ENCODE data around the gene NDC80.

The NDC80 gene

DNA sequence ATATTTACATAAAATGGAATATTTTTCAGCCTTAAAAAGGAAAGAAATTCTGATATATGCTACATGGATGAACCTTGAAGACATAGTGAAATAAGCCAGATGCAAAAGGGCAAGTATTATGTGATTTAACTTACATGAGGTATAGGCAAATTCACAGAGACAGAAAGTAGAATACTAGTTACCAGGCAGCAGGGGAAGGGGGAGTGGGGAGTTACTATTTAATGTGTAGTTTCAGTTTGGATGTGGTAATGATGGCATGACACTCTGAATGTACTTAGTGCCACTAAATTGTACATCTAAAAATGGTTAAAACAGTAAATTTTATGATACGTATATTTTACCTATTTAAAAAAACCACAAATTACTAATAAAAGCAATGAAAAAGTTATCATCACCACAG is 12.1 kb upstream of the NDC80 start:
- DNase-seq: no peak

DNA sequence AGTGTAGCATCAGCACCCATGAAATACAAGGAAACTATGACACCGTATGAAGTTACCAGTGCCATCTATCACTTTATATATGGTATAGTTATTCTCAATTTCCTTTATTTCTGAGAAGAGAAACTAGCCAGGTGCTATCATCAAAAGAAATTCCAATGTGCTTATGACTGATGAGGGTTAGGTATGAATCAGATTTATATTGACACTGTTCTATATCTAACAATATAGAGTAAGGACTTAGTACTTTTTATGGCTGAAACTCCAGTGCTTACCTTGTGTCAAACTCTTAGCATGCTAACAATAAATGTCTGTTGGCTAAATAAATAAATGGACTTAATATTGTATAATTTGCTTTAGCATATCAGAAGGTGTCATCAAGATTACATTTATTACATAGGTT is 7.0 kb upstream of the NDC80 start:
- DNase-seq: no peak

DNA sequence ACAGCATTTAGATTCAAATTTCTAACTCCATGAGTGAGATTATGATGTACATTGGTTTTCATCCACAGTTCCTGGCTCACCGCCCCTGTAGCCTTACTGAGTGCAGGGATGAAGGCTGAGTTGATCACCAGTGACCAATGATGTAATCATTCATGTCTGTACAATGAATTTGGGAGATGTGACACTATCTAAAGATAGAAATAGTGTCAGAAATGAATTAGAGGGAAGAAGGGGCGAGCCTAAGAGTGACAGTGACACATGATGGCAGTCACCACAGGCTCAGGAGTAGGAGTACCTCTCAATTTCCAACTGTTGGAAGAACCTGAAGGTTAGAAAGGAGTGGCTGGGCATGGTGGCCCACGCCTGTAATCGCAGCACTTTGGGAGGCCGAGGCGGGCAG is 3.2 kb upstream of the NDC80 start:
- no peak for DNase-seq

DNA sequence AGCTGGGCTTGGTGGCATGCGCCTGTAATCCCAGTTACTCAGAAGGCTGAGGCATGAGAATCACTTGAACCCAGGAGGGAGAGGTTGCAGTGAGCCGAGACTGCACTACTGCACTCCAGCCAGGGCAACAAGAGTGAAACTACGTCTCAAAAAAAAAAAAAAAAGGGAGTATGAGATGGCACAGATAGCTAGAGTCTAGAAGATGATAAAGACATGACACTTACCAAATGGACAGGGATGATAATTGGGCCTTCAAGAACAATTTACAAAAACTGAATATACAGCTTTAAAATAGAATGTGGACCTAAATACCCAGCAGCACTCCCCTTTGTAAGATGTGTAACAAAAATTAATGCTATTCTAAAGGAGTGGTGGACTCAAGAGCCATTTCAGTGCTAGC is 2.8 kb upstream of the NDC80 start:
- DNase-seq: no peak

DNA sequence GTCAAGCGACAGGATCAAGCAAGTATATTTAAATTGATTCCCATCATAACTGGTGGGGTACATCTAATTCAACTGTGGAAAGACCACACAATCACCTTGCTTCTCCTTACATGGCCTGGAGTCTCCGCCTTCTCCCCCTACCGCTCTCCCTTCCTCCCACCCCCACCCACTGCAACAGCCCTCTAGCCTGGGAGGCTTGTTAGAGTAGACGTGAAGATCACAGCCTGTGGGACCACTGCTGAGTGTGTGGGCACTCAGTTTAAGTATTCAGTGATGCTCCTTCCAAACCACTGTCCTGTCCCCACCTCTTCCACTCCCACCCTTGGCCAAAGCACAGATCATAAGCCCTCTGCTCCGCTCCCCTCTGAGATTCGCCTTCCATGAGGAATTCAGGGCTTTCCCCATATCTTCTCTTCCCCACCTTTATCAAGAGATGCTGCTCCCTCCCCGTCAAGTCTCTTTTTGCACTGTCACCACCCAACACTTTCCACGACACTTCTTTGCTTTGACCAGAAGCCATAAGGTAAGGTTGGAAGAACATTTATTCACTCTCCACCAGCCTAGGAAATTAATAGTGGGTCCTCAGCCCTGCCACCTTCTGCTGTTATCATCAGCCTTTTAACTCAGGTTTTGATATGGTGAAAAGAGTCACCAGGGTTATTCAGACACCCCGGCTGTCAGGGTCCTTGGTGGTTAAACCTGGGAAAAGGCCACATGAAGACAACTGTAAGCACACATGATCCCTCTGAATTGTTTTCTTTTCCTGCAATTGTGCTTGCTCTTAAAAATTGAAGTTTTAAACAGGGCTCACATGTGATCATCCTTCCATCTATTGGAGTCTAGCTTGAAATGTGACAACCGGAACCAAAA is 1.8 kb upstream of the NDC80 start:
- no peak for DNase-seq

DNA sequence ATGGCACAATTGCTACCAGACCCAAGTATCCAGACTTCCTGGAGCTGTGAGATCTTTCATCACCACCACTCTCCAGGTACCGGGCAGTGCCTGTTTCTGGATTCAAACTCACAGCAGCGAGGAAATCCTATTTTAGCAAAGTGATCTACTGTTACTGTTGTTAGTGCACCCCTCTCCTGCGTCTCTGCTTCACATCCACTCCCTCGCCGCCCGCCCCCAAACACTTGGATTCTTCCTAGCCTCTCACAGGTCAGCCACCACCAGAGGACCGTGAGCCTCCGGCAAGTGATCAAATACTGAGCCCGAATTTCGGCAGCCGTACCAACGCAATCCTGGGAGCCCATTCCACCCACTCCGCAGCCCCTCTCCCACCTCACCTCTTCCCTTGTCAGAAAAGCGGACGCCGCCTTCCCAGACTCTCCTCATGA is 571 bp upstream of the NDC80 start:
- peak; percentile 68 to 85 (median 79) for DNase-seq

DNA sequence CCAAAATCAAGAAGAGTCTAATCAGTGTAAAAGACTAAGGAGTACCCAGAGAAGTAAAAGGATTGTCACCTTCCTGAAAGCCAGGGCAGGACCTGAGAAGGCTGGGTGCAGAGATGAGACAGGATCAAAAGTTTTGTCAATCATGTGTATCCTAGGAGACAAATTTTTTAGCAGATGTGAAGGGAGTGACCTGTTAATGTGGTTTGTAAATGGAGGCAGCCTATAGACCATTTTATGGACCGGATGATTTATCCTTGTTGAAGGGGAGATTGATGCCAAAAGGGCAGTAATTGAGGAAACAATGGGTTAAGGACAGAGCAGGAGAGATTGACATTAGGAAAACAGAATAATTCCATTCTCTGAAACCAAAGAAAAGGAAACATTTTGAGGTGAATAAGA is 813 bp downstream of the NDC80 start:
- no peak for DNase-seq

DNA sequence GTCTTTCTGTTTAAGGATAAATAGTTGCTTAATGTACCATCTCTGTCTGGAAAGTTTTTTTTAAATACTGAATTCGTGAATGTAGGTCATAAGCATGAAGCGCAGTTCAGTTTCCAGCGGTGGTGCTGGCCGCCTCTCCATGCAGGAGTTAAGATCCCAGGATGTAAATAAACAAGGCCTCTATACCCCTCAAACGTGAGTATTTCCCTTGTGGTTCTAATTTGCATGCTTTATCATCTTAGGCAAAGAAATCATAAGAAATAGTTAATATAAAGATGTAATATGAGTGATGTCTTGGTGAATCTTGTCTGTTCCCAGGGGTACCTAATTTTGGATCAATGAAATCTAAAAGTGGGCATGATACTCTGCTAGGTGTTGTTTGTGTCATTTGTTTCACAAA is 1.5 kb downstream of the NDC80 start:
- no peak for DNase-seq

DNA sequence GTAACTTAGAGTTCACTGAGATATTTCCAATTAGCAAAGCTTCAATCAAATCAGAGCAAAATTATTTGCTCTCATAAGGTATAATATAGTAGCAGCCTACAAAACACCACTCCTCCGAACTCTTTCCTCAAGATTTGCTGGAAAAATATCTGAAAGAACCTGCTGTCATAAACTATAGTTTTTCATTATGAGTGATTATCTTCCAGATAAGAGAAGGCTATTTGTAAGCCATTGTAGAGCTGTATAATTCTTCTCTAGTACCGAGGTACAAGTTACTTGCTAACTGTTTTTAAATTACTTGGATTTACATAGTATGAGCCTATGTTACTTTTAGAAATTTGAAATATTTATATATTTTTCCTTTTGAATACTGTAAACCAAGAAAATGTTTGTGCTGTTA is 2.1 kb downstream of the NDC80 start:
- no peak for DNase-seq

DNA sequence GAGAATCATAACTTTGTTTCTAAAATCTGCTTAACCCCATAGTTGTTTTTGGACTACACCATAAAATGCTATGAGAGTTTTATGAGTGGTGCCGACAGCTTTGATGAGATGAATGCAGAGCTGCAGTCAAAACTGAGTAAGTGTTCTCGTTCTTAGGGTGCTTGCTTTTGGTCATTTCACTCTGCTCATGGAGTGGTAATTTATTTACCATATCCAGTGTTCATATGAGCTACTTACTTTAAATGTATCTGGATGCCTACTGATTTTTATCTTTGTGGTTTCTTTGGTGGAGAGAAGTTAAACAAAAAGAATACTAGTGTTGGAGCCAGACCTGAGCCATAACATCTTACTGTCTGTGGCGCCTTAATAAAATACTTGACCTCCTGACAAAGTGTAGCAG is 16.4 kb downstream of the NDC80 start:
- DNase-seq: no peak

DNA sequence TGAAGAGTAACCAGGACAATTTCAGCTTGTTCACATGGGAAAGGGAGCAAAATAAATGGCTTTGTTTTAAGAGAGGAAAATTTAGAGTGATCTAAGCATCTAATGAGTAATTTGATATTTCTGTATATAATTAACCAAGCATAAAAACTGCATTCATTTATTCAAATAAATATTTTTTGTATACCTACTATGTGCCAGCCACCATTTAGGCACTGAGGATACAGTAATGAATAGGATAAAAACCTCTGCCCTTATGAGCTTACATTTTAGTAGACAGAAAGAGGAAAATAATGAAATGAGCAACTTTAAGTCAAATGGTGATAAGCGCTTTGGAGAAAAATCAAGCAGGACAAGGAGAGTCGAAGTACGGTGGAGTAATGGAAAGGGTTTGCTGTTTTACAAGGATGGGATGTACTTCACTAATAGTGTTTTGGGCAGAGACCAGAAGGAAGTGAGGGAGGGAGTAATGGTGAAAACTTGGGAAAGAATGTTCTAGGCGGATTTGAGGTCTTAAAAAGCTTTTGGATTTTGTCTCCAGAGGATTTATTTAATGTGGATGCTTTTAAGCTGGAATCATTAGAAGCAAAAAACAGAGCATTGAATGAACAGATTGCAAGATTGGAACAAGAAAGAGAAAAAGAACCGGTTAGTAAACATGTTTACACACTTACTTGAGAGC is 17.4 kb downstream of the NDC80 start:
- DNase-seq: no peak

DNA sequence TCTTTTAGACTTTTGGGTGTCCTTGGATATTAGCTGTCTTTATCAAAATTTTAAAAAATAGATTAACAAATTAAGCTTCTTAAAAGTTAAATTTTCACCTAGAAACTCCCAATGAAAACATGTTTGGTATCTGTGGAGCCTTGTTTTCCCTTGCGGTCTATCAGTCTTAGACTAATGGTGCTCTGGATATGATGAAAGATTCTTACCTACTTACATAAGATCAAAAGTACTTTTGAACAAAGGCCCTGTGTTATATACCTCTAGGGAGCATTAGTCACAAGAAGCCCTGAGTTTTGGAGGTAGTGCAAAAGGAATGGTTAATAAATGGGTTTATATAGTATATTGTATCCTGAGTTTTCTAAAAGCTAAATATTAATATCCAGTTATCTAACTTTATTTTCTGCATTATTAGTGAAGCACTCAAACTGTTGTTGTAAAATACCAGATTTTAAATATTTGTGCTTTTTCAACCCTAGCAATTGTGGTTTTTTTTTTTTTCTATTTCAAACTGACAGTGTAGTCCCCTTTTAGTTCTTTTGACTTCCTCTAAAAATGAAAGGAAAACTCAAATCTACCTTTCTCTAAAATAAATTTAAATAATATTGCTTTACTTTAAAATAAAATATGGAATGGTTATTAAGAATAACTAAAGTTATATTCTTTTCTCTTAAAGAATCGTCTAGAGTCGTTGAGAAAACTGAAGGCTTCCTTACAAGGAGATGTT is 18.1 kb downstream of the NDC80 start:
- DNase-seq: no peak

DNA sequence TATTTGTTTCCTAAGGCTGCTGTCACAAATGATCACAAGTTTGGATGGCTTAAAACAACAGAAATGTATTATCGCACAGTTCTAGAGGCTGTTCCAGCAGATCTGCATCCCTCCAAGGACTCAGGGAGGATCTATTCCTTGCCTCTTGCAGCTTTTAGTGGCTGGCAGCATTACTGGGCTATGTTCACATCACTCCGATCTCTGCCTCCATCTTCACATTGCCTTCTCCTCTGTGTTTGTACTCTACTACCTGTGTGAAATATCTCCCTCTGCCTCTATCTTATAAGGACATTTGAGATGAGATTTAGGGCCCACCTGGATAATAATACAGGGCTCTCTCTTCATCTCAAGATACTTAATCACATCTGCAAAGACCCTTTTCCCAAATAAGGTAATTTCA is 18.9 kb downstream of the NDC80 start:
- DNase-seq: no peak

DNA sequence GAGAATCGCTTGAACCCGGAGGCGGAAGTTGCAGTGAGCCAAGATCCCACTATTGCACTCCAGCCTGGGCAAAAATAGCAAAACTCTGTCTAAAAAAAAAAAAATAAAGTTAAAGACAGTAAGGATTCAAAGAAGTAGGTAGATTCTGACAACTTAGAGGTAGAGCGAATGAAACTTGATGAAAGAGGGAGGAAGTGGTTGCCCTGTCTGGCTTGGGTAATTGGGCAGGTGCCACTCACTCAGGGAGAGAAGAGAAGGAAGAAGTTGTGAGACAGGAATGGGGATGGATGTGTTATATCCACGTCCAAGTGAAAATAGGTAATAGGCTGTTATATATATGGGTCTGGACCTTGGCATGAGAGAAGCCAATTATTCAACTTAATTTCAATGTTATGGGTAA is 26.3 kb downstream of the NDC80 start:
- no peak for DNase-seq

DNA sequence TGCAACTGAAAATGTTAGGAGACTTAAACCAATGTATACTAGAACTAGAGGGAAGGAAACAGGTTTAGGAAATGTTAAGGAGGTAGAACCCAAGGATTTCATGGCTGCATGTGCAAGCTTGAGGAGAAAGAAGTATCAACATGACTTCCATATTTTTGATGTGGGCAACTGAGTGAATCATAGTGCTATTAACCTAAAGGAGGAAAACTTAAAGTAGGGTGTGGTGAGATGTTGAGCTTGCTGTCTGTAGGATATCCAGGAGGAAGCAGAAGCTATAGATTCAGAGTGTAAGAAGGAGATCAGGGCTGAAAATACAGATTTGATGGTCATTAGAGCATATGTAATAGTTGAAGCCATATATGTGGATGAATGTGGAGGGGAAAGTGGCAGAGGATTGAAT is 31.5 kb downstream of the NDC80 start:
- DNase-seq: no peak

DNA sequence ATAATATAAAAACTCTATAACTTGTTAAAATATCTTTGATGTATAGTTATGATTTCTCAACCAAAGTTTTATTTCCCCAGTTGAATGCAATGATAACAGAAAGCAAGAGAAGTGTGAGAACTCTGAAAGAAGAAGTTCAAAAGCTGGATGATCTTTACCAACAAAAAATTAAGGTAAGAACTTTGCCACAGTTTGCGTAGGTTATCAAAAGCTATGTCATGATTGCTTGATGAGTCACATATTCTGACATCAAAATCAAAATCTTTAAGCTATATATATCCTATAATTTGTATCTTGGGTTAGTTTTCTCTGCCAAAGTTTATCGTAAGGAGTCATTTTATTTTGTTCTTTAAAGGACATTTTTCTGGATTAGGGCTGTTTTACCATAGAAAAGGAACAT is 35.0 kb downstream of the NDC80 start:
- peak in 3 of 4 experiments; percentile 7 to 57 (median 33) for DNase-seq

DNA sequence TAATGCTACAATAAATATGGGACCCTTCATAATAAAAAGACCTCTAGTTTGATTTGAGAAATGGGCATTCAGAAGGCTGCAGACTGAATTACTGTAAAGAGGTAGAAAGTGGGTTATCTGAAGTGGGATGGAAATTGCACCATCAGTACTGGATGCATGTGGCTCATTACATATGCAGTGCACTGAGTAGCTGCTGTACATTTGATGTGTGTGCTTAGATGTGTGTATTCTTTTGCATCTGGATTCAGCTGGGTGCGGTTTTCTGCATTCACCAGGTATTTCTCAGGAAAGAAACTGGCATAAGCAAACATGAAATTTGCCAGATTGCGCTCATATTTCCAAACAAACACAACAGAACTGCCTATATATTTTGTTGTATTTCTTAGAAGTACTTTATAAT is 38.2 kb downstream of the NDC80 start:
- no peak for DNase-seq

DNA sequence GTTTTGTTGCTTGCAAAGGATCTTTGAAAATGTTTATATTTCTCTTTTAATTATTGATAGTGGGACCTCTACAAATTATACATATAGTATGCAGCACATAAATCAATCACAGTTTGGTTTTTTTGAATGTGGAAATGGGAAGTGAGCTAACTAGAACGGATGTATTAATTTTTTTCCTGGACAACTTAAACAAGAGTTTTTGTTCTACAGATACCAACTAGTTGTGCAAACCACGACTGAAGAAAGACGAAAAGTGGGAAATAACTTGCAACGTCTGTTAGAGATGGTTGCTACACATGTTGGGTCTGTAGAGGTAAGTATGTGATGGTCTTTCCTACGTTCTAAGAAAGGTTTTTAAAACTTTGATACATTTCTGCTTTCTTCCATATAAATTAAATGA is 39.2 kb downstream of the NDC80 start:
- DNase-seq: peak in 1 of 4 experiments; percentile 15

DNA sequence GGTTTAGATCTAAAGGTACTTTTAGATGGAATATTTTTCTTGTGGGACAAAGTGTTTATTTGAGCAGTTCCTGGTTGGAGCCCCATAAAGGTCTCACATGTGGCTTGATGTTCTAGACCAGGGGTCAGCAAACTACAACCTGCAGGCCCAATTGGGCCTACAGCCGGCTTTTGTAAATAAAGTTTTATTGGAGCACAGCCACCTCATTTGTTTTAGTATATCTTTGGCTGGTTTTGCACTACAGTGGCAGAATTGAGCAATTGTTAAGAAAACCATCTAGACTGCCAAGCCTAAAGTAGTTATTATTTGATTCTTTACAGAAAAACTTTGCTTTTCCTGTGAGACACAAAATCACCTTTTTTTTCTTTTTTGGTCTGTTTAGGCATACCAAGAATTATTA is 41.6 kb downstream of the NDC80 start:
- no peak for DNase-seq

DNA sequence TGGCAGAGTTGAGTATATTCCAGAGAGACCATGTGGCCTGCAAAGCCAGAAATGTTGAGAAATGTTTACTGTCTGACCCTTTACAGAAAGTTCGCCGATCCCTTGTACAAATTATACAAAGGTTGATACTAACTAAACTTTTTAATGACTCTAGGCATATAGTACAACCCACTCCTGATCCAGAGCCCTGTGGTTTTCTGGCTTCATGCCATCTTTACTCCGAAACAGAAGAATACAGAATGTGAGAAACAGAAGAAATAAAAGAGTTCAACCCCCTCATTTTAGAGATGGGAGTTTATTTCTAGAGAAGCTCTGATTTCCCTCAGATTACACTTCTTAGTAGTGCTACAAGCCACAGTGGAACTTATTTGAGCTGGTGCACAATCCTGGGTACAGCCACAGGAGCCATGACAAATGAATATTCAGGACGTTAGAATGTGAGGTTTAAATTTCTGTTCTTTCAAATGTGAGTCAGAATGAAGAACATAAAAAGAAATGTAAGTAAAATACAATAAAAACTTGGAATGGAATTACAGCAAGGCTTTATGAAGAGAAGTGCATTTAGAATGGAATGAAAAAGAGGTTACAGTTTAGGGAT is 46.1 kb downstream of the NDC80 start:
- DNase-seq: no peak

DNA sequence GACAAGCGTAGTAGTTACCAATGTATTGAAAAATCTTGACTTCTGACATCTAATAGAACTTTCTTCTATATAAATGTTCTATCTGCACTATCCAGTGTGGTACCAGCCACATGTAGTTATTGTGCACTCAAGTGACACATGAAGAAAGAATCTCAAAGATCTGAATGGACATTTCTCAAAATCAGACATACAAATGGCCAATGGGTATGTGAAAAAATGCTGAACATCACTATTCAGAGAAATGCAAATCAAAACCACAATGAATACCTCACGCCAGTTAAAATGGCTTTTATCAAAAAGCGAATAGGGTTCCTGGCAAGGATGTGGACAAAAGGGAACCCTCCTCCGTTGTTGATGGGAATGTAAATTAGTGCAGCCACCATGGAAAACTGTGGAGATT is 46.7 kb downstream of the NDC80 start:
- DNase-seq: no peak

DNA sequence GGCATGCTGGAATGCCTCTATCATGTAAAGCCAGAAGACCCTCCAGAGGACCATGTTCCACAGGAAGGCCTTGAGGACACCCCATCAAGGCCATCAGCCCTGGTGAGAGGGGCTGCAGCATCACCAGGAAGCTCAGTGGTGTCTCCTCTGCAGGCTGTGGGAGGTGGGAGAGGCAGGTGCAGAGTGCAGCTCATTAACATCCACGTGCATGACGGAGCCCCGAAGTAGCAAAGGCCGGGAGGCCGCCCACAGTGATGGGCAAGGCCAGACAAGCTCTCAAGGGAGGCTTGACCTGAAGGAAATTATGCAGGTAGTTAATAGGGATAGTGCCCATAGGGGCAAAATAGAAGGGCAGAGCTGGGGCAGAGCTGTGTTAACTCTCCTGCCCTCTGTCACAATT is 53.9 kb downstream of the NDC80 start:
- DNase-seq: no peak

DNA sequence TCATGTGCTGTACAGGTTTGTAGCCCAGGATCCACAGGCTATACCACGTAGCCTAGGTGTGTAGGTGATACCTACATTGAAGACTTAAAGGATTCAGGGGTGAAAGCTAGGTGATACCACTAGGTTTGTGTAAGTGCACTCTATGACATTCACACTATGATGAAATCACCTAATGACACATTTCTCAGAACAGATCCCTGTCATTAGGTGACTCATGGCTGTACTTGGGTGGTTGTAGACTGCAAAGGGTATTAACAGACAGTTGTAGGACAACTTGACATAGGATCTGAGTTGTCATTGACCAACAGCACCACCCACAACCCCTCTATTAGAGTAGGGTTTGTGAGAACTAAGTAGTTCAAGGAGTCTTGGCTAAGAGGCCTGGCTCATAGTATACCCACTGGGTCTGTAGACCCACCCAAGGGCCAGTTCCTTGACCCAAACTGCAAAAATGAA is 56.5 kb downstream of the NDC80 start:
- DNase-seq: peak; percentile 45 to 83 (median 55)
